H1 (cell line): ENCODE results near the gene SULT2B1. TPM values are rescaled to one million over a fixed set of nuclear protein-coding genes. Genes with fewer than 3 reads are reported as not detected.
A peak's percentile ranks its signal among the peaks of the same experiment; 100 is the strongest.

Source experiments
- BACH1 ChIP-seq: IDR thresholded peaks from 2 replicates; pipeline ENCODE4 v1.6.1; 2012; ENCODE audit warnings: low read length, improper control_type of control experiment
- BCL11A ChIP-seq, 2 experiments: IDR thresholded peaks; one replicate each; pipeline ENCODE4 v1.6.1; 2011; ENCODE audit warnings: low read depth in 2 of 2, low read length in 2 of 2, mild to moderate bottlenecking in 2 of 2
- CEBPB ChIP-seq: IDR thresholded peaks from 2 replicates; pipeline ENCODE4 v1.6.1; 2012; ENCODE audit warnings: low read depth, low read length
- CREB1 ChIP-seq: IDR thresholded peaks from 2 replicates; pipeline ENCODE4 v1.6.1; 2012; ENCODE audit warnings: inconsistent platforms
- CTCF ChIP-seq, 3 experiments: IDR thresholded peaks; 1 replicate in 2 of 3; 2 replicates in 1 of 3; pipeline versions ENCODE4 v1.5.1 to v1.6.1; 2011; ENCODE audit warnings: low read length in 3 of 3, mild to moderate bottlenecking in 3 of 3, inconsistent platforms in 2 of 3, low read depth in 1 of 3, moderate library complexity in 1 of 3; ENCODE audit not compliant: insufficient read depth in 1 of 3; ENCODE audit errors: control extremely low read depth in 1 of 3
- EGR1 ChIP-seq: IDR thresholded peaks from 2 replicates; pipeline ENCODE4 v1.6.1; 2011; ENCODE audit warnings: low read depth, low read length, borderline replicate concordance
- GABPA ChIP-seq: IDR thresholded peaks from 2 replicates; pipeline ENCODE4 v1.6.1; 2011; ENCODE audit warnings: mild to moderate bottlenecking, low read length, moderate library complexity, borderline replicate concordance; ENCODE audit not compliant: insufficient read depth
- HDAC2 ChIP-seq, 2 experiments: fragments of 300-600 bp in 1 of 2; sonication (generic) in 1 of 2; IDR thresholded peaks; 2 replicates each; pipeline ENCODE4 v1.6.1; 2011 to 2012; ENCODE audit warnings: low read depth in 2 of 2, low read length in 2 of 2, mild to moderate bottlenecking in 2 of 2, moderate library complexity in 2 of 2, borderline replicate concordance in 1 of 2, inconsistent platforms in 1 of 2
- HDAC6 ChIP-seq: IDR thresholded peaks from one replicate; pipeline ENCODE4 v1.7.1; 2012; ENCODE audit warnings: low read depth, mild to moderate bottlenecking, inconsistent platforms, low read length, moderate library complexity
- KDM1A ChIP-seq: fragments of 200-600, 300-600 bp; sonication (generic); IDR thresholded peaks from 2 replicates; pipeline ENCODE4 v1.7.1; 2016; ENCODE audit warnings: mild to moderate bottlenecking, low read length, borderline replicate concordance
- KDM4A ChIP-seq: IDR thresholded peaks from one replicate; pipeline ENCODE4 v1.7.1; 2012; ENCODE audit warnings: low read depth, mild to moderate bottlenecking, moderate library complexity, low read length, inconsistent platforms; ENCODE audit not compliant: severe bottlenecking
- NRF1 ChIP-seq: IDR thresholded peaks from 2 replicates; pipeline ENCODE4 v1.6.1; 2011; ENCODE audit warnings: mild to moderate bottlenecking, low read depth, low read length, improper control_type of control experiment
- POLR2A ChIP-seq, 2 experiments: IDR thresholded peaks; 1 replicate in 1 of 2; 2 replicates in 1 of 2; pipeline ENCODE4 v1.6.1; 2011; ENCODE audit warnings: low read depth in 2 of 2, low read length in 2 of 2, mild to moderate bottlenecking in 2 of 2; ENCODE audit errors: control extremely low read depth in 1 of 2
- POLR2AphosphoS5 ChIP-seq: IDR thresholded peaks from 2 replicates; pipeline ENCODE4 v1.6.1; 2011; ENCODE audit warnings: low read depth, low read length
- RFX5 ChIP-seq: IDR thresholded peaks from 2 replicates; pipeline ENCODE4 v1.6.1; 2011; ENCODE audit warnings: low read depth, low read length, improper control_type of control experiment, borderline replicate concordance
- RXRA ChIP-seq: IDR thresholded peaks from 2 replicates; pipeline ENCODE4 v1.6.1; 2011; ENCODE audit warnings: low read depth, mild to moderate bottlenecking, low read length, moderate library complexity; ENCODE audit not compliant: insufficient read depth
- SAP30 ChIP-seq: fragments of 300-600 bp; sonication (generic); IDR thresholded peaks from 2 replicates; pipeline ENCODE4 v1.7.1; 2012; ENCODE audit warnings: low read length, moderate library complexity, mild to moderate bottlenecking, inconsistent platforms; ENCODE audit not compliant: insufficient read depth, insufficient replicate concordance
- SRF ChIP-seq: IDR thresholded peaks from 2 replicates; pipeline ENCODE4 v1.6.1; 2011; ENCODE audit warnings: mild to moderate bottlenecking, low read depth, low read length, moderate library complexity
- TAF7 ChIP-seq: optimal IDR thresholded peaks from 2 replicates; pipeline ENCODE3; 2011; ENCODE audit warnings: low read depth, mild to moderate bottlenecking, inconsistent platforms, low read length, moderate library complexity, borderline replicate concordance
- TEAD4 ChIP-seq: IDR thresholded peaks from 2 replicates; pipeline ENCODE4 v1.6.1; 2012; ENCODE audit warnings: low read depth, low read length, inconsistent platforms, mixed read lengths
- YY1 ChIP-seq: IDR thresholded peaks from 2 replicates; pipeline ENCODE4 v1.6.1; 2011; ENCODE audit warnings: low read depth, mild to moderate bottlenecking, low read length
- polyA plus RNA-seq, 7 experiments: library from polyadenylated mRNA; depleted of rRNA in 3 of 7; stranded (reverse) in 5 of 7; unstranded in 2 of 7; fragments of >200 nt in 5 of 7; fragments of 200-250 nt in 2 of 7; gene quantifications; 1 replicate in 5 of 7; 2 replicates in 1 of 7; 4 replicates in 1 of 7; pipeline versions ENCODE4 v1.2.1 to v1.2.3, GENCODE V29; 2011 to 2013; ENCODE audit warnings: missing spikeins in 2 of 7, mixed read lengths in 2 of 7
- total RNA-seq: library from RNA; stranded (reverse); fragmentation: NEBNext Ultra II Directional; extraction: Animal tissue kit (Norgen Biotek cat#: 25700); gene quantifications from 2 replicates; pipeline ENCODE4 v1.2.1, GENCODE V29; 2021

Gene SULT2B1
- total and polyA plus RNA-seq, 2 of the 8 experiments (the other 6 are each of a cell fraction or from before 2014, with no cell fraction given) = 1.5 to 2.6 TPM

GRCh38 chr19:48588670-48589401 lies 36.9 kb downstream of the SULT2B1 start (continued):
- TF ChIP-seq KDM4A (peak; percentile 70), GABPA (no peak; the same call in 1 of the 2 replicates), CTCF (IDR thresholded peaks at IDR 0.05; ENCODE audit: control extremely low read depth in 1 of 3, insufficient read depth in 1 of 3, low read depth in 1 of 3, low read length in 3 of 3) (peak; percentile 90 to 99 (median 98)), TEAD4 (no peak), SAP30 (no peak), YY1 (no peak), KDM1A (peak; percentile 100), BACH1 (no peak), RXRA (no peak), CEBPB (0 out of 2 replicates have a peak, but pooled peaks have one; percentile 9), POLR2A (IDR thresholded peaks at IDR 0.05; ENCODE audit: control extremely low read depth in 1 of 2, low read depth in 2 of 2, low read length in 2 of 2) (no peak), RFX5 (no peak), BCL11A (IDR thresholded peaks at IDR 0.05; ENCODE audit: low read depth in 2 of 2, low read length in 2 of 2) (no peak), EGR1 (no peak), TAF7 (no peak), SRF (no peak), POLR2AphosphoS5 (no peak), HDAC6 (no peak), CREB1 (peak; percentile 75), HDAC2 (IDR thresholded peaks at IDR 0.05; ENCODE audit: borderline replicate concordance in 1 of 2, low read depth in 2 of 2, low read length in 2 of 2) (peak; percentile 26 to 100; a peak in 2 of 4 replicates), NRF1 (0 out of 2 replicates have a peak, but pooled peaks have one; percentile 15)
